Measurements from ENCODE around the gene HHIP.

DNA sequence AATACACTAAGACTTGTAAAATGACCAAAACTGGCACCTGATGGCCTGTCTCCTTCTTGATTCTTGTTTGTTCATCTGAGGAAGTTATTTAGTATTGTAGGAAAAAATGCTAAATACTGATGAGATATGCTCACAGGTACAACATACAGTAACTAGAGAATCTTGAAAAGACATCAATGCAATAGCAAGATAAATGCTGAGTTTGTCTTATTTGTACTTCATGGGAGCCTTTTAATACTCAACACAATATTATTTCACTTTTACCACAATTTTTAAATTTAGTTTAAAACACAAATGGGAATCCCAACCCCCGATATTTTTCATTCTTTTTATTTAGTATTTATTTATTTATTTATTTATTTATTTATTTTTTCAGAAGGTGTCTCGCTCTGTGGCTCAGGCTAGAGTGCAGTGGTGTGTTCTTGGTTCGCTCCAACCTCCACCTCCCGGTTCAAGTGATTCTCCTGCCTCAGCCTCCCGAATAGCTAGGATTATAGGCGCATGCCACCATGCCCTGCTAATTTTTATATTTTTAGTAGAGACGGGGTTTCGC lies 12.1 kb downstream of the HHIP start:
- TF ChIP-seq, protein P1, sequence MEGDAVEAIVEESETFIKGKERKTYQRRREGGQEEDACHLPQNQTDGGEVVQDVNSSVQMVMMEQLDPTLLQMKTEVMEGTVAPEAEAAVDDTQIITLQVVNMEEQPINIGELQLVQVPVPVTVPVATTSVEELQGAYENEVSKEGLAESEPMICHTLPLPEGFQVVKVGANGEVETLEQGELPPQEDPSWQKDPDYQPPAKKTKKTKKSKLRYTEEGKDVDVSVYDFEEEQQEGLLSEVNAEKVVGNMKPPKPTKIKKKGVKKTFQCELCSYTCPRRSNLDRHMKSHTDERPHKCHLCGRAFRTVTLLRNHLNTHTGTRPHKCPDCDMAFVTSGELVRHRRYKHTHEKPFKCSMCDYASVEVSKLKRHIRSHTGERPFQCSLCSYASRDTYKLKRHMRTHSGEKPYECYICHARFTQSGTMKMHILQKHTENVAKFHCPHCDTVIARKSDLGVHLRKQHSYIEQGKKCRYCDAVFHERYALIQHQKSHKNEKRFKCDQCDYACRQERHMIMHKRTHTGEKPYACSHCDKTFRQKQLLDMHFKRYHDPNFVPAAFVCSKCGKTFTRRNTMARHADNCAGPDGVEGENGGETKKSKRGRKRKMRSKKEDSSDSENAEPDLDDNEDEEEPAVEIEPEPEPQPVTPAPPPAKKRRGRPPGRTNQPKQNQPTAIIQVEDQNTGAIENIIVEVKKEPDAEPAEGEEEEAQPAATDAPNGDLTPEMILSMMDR (IDR thresholded peaks at IDR 0.05 in 4 of 5, conservative IDR thresholded peaks at IDR 0.05 in 1 of 5) = no peak
- TF ChIP-seq POLR2A (IDR thresholded peaks at IDR 0.05) = no peak
